Bladder microvascular endothelial cell (primary cell): Measurements from ENCODE around the gene PSMB11. TPM values are rescaled to one million over a fixed set of nuclear protein-coding genes. Genes with fewer than 3 reads are reported as not detected.

Source experiments
- total RNA-seq: library from RNA; depleted of rRNA; stranded (reverse); fragments of >200 nt; gene quantifications from 2 replicates; pipeline ENCODE4 v1.2.3, GENCODE V29; 2014

Gene PSMB11, protein sequence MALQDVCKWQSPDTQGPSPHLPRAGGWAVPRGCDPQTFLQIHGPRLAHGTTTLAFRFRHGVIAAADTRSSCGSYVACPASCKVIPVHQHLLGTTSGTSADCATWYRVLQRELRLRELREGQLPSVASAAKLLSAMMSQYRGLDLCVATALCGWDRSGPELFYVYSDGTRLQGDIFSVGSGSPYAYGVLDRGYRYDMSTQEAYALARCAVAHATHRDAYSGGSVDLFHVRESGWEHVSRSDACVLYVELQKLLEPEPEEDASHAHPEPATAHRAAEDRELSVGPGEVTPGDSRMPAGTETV
- not detected in 2 replicates for total RNA-seq

DNA sequence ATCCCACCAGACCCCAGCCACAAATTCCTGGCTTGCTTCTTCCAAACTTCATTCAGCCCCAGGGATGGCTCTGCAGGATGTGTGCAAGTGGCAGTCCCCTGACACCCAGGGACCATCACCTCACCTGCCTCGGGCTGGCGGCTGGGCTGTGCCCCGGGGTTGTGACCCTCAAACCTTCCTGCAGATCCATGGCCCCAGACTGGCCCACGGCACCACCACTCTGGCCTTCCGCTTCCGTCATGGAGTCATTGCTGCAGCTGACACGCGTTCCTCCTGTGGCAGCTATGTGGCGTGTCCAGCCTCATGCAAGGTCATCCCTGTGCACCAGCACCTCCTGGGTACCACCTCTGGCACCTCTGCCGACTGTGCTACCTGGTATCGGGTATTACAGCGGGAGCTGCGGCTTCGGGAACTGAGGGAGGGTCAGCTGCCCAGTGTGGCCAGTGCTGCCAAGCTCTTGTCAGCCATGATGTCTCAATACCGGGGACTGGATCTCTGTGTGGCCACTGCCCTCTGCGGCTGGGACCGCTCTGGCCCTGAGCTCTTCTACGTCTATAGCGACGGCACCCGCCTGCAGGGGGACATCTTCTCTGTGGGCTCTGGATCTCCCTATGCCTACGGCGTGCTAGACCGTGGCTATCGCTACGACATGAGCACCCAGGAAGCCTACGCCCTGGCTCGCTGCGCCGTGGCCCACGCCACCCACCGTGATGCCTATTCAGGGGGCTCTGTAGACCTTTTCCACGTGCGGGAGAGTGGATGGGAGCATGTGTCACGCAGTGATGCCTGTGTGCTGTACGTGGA is at the start of gene PSMB11:
Gene PSMB11 (plus strand): TSS at position 51 of the 804 bp plus-strand sequence. CDS start 14 bp downstream, at position 65.

DNA sequence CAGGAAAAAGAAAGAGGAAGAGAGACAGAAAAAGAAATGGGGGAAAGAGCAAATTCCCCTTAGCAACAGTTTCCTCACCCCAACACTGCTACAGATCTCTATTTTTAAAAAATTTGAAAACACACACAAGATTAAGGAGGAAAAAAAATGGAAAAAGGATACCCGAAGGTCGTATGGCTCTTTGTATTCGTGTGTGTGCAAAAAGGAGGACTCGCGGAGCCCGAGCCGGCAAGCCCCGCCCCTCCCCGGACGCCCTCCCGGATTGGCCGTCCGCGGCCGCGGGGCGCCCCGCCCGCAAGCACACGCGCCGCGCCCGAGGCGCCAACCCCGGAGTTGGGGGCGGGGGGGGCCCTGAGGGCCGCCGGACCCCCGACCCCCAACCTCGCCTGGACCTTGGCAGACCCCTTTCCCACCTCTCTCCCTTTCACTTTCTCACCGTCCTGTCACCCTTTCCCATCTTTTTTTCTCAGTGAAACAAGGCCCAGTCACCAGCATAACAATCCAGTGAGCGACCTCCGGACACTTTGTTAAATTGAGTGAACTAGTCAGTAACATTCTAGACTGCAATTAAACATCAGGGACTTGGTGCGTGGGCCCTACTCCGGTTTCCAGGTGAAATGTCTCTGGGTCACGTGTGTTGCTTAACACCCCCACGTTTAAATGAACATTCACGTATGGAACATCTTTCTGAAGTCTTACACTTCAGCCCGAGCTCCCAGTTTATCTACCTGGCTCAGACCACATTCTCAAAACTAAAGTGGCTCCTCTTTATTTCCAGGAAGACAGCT is 31.9 kb upstream of the PSMB11 start, which contains the start of gene C14orf93:
Gene C14orf93 (minus strand): TSS at position 205 of the 788 bp plus-strand sequence. CDS start 11,120 bp downstream, outside the sequence.

GRCh38 chr14:23034498-23035302 is 7.3 kb upstream of the PSMB11 start, which contains the start of gene PSMB5:
PSMB5 (minus strand) TSS chr14:23034900; CDS start chr14:23034881, 19 bp downstream.

DNA sequence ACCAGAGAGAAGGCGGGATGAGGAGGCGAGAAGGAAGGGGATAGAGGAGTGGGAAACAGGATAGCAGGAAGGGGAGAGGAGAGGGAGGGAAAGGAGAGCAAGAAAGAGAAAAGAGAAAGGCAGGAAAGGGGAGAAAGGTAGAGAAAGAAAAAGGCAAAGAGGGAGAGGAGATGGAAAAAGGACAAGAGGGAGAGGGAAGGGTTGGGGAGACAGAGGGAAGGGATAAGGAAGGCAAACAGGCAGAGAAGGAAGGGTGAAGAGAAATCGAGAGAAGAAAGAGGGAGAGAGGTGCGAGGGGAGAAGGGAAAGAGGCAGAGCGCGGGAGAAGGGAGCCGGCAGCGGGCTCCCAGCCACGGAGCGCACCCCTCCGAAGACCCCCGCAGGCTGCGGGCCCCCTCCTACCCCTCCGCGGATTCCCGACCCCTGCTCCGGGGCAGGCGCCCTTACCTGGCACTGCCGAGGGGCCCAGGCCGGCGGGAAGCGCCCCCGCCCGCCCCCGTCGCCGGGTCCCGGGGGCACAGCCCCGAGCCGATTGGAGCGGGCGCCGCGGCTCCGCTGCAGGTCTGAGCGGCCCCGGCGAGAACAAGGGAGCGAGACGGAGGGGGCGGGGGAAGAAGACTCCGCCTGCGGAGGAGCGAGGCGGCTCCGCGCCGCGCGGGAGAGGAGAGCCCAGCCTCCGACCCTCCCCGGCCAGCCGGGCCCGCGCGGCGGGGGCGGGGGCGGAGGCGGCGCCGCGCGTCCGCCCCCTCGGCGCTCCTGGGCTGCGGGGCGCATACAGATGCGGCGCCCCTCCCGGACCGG is 15.1 kb downstream of the PSMB11 start, which contains the start of gene CDH24:
Gene CDH24 (minus strand): TSS at position 565 of the 801 bp plus-strand sequence. CDS start 1,787 bp downstream, outside the sequence.

Other genes with a start within 250 kb of the PSMB11 start
- gene SLC7A7, start 226.8 kb upstream of the PSMB11 start, total RNA-seq = 6.2 and 6.9 TPM in 2 replicates
- gene MRPL52, start 212.3 kb upstream of the PSMB11 start, total RNA-seq = 33.3 and 63.5 TPM in 2 replicates
- gene MMP14, start 205.6 kb upstream of the PSMB11 start, total RNA-seq = 104 and 135 TPM in 2 replicates
- 46.9 and 80.0 TPM in 2 replicates for gene LRP10, start 170.5 kb upstream of the PSMB11 start, total RNA-seq
- not detected in 2 replicates for gene REM2, start 159.0 kb upstream of the PSMB11 start, total RNA-seq
- gene RBM23, start 123.1 kb upstream of the PSMB11 start, total RNA-seq = 32.5 and 86.7 TPM in 2 replicates
- 37.4 and 54.9 TPM in 2 replicates for gene PRMT5, start 112.8 kb upstream of the PSMB11 start, total RNA-seq
- 29.3 and 57.6 TPM in 2 replicates for gene HAUS4, start 85.1 kb upstream of the PSMB11 start, total RNA-seq
- gene AJUBA, start 59.7 kb upstream of the PSMB11 start, total RNA-seq = 43.4 and 94.0 TPM in 2 replicates
- gene C14orf93, start 32.1 kb upstream of the PSMB11 start, total RNA-seq = 4.5 and 6.0 TPM in 2 replicates
- gene PSMB5, start 7.3 kb upstream of the PSMB11 start, total RNA-seq = 226 and 241 TPM in 2 replicates
- gene CDH24, start 15.3 kb downstream of the PSMB11 start, total RNA-seq = 8.7 and 10.9 TPM in 2 replicates
- 48.9 and 102 TPM in 2 replicates for gene ACIN1, start 52.9 kb downstream of the PSMB11 start, total RNA-seq
- 47.2 and 51.0 TPM in 2 replicates for gene C14orf119, start 53.3 kb downstream of the PSMB11 start, total RNA-seq
- gene CIROP, start 62.8 kb downstream of the PSMB11 start, total RNA-seq = not detected in 2 replicates
- not detected in 2 replicates for gene CEBPE, start 77.0 kb downstream of the PSMB11 start, total RNA-seq
- gene SLC7A8, start 141.4 kb downstream of the PSMB11 start, total RNA-seq = not detected in 2 replicates
- not detected in 2 replicates for gene RNF212B, start 195.7 kb downstream of the PSMB11 start, total RNA-seq
- 4.0 and 7.1 TPM in 2 replicates for gene HOMEZ, start 243.9 kb downstream of the PSMB11 start, total RNA-seq